ENCODE results near the gene ZNF831. TPM values are rescaled to one million over a fixed set of nuclear protein-coding genes. Genes with fewer than 3 reads are reported as not detected.

ZNF831 gene
- total RNA-seq, 1 experiment from 2014 or later: not detected

- no peak for DNase-seq
- intact Hi-C loops (cut with micrococcal nuclease; ENCODE audit: unreplicated experiment): loop anchor here (5.0 kb wide), 1 partner anchor 335 kb away; no protein-coding TSS in a partner anchor
- Mint-ChIP-seq H3K27ac (ENCODE audit: unreplicated experiment) (no peak overlapping the region), H3K9me3 (ENCODE audit: unreplicated experiment) (no peaks in the 10 kb centered on the region), H3K27me3 (ENCODE audit: insufficient read depth, unreplicated experiment) (peaks cover 34% of the 10 kb centered on the region), H3K4me3 (ENCODE audit: unreplicated experiment) (no peak overlapping the region), H3K36me3 (ENCODE audit: insufficient read depth, unreplicated experiment) (no peaks in the 10 kb centered on the region), H3K4me1 (ENCODE audit: low read depth, unreplicated experiment) (no peaks in the 10 kb centered on the region)
- H3K4me3 ChIP-seq (ENCODE audit: low read depth, low read length): no peak overlapping the region
- BruUV-seq (replicated peaks): no TSS peak
- H3K36me3 ChIP-seq (ENCODE audit: control insufficient read depth, insufficient read depth, low read length): no peaks in the 10 kb centered on the region
- H3K9me3 ChIP-seq: no peaks in the 10 kb centered on the region
- ChIA-PET POLR2A (no interaction called here), CTCF (interaction anchor here (1.1 to 2.1 kb wide), 3 partner anchors 15 to 337 kb away, joined by 3 to 10 read pairs (median 9); no protein-coding TSS in a partner anchor)
- 0 out of 2 replicates have a peak, but pooled peaks cover 1% of the 10 kb centered on the region for H3K27me3 ChIP-seq (replicated peaks; ENCODE audit: control insufficient read depth, insufficient read depth, low read length)
- TF ChIP-seq CTCF (IDR thresholded peaks at IDR 0.05; ENCODE audit: insufficient read depth in 1 of 2, low read depth in 1 of 2, low read length in 1 of 2, severe bottlenecking in 1 of 2, unreplicated experiment in 1 of 2): no peak
- no peaks in the 10 kb centered on the region for H3K4me1 ChIP-seq
Observed at GRCh38 chr20:59207235-59207634, 43.6 kb downstream of the ZNF831 start.

- peak; percentile 58 to 65 for TF ChIP-seq CTCF (IDR thresholded peaks at IDR 0.05; ENCODE audit: insufficient read depth in 1 of 2, low read depth in 1 of 2, low read length in 1 of 2, severe bottlenecking in 1 of 2, unreplicated experiment in 1 of 2)
- ChIA-PET CTCF (interaction anchor here (1.1 to 2.1 kb wide), 4 partner anchors 13 to 338 kb away, joined by 3 to 10 read pairs (median 7); no protein-coding TSS in a partner anchor), POLR2A (interaction anchor here (0.6 kb wide), 1 partner anchor 14 kb away, joined by 3 read pairs; no protein-coding TSS in a partner anchor)
- peak; percentile 63 to 69 for DNase-seq
- Histone ChIP-seq H3K36me3 (ENCODE audit: control insufficient read depth, insufficient read depth, low read length) (no peaks in the 10 kb centered on the region), H3K9me3 (no peaks in the 10 kb centered on the region), H3K4me3 (ENCODE audit: low read depth, low read length) (no peak overlapping the region), H3K27me3 (replicated peaks; ENCODE audit: control insufficient read depth, insufficient read depth, low read length) (0 out of 2 replicates have a peak, but pooled peaks cover 1% of the 10 kb centered on the region), H3K4me1 (no peaks in the 10 kb centered on the region)
- Mint-ChIP-seq H3K36me3 (ENCODE audit: insufficient read depth, unreplicated experiment) (no peaks in the 10 kb centered on the region), H3K27me3 (ENCODE audit: insufficient read depth, unreplicated experiment) (peaks cover 34% of the 10 kb centered on the region), H3K9me3 (ENCODE audit: unreplicated experiment) (no peaks in the 10 kb centered on the region), H3K27ac (ENCODE audit: unreplicated experiment) (no peak overlapping the region), H3K4me1 (ENCODE audit: low read depth, unreplicated experiment) (no peaks in the 10 kb centered on the region), H3K4me3 (ENCODE audit: unreplicated experiment) (no peak overlapping the region)
- intact Hi-C loops (cut with micrococcal nuclease; ENCODE audit: unreplicated experiment): loop anchor here (5.0 kb wide), 1 partner anchor 336 kb away; no protein-coding TSS in a partner anchor
- no TSS peak for BruUV-seq (replicated peaks)
Observed at GRCh38 chr20:59207742-59208357, 44.2 kb downstream of the ZNF831 start.

GRCh38 chr20:59210186-59210585, 46.6 kb downstream of the ZNF831 start:
- H3K36me3 ChIP-seq (ENCODE audit: control insufficient read depth, insufficient read depth, low read length): no peaks in the 10 kb centered on the region
- Mint-ChIP-seq H3K36me3 (ENCODE audit: insufficient read depth, unreplicated experiment) (no peaks in the 10 kb centered on the region), H3K27me3 (ENCODE audit: insufficient read depth, unreplicated experiment) (peaks cover 31% of the 10 kb centered on the region), H3K4me1 (ENCODE audit: low read depth, unreplicated experiment) (no peaks in the 10 kb centered on the region), H3K4me3 (ENCODE audit: unreplicated experiment) (no peak overlapping the region), H3K27ac (ENCODE audit: unreplicated experiment) (no peak overlapping the region), H3K9me3 (ENCODE audit: unreplicated experiment) (no peaks in the 10 kb centered on the region)
- no peaks in the 10 kb centered on the region for H3K4me1 ChIP-seq
- H3K9me3 ChIP-seq: no peaks in the 10 kb centered on the region
- no peak for TF ChIP-seq CTCF (IDR thresholded peaks at IDR 0.05; ENCODE audit: insufficient read depth in 1 of 2, low read depth in 1 of 2, low read length in 1 of 2, severe bottlenecking in 1 of 2, unreplicated experiment in 1 of 2)
- ChIA-PET POLR2A (no interaction called here), CTCF (interaction anchor here (0.6 kb wide), 1 partner anchor 318 kb away, joined by 3 read pairs; no protein-coding TSS in a partner anchor)
- no peaks in the 10 kb centered on the region for H3K27me3 ChIP-seq (replicated peaks; ENCODE audit: control insufficient read depth, insufficient read depth, low read length)
- BruUV-seq (replicated peaks): no TSS peak
- no peak for DNase-seq
- H3K4me3 ChIP-seq (ENCODE audit: low read depth, low read length): no peak overlapping the region
- intact Hi-C loops (cut with micrococcal nuclease; ENCODE audit: unreplicated experiment): no loop called here

All from Caco-2 (cell line).